ENCODE data around the gene MND1.

DNA sequence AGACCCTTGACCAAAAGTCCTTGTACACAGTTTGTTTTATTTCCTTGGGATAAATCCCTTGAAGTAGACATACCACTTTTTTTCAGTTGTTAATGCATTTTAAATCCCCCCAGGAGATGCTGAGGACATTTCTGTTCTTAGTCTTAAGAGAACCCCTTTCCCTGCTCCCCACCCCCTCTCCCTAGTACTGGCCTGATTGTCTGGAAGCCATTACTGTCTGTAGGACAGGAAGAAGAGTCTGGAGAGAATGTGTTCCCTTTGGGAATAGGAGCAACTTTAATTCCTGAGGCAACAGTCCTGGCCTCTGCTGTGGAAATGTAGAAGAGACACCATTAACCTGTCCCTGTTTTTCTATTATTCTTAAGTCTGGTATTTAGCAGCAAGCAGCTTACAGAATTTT lies 69.4 kb downstream of the MND1 start:
- TF ChIP-seq, protein P1, sequence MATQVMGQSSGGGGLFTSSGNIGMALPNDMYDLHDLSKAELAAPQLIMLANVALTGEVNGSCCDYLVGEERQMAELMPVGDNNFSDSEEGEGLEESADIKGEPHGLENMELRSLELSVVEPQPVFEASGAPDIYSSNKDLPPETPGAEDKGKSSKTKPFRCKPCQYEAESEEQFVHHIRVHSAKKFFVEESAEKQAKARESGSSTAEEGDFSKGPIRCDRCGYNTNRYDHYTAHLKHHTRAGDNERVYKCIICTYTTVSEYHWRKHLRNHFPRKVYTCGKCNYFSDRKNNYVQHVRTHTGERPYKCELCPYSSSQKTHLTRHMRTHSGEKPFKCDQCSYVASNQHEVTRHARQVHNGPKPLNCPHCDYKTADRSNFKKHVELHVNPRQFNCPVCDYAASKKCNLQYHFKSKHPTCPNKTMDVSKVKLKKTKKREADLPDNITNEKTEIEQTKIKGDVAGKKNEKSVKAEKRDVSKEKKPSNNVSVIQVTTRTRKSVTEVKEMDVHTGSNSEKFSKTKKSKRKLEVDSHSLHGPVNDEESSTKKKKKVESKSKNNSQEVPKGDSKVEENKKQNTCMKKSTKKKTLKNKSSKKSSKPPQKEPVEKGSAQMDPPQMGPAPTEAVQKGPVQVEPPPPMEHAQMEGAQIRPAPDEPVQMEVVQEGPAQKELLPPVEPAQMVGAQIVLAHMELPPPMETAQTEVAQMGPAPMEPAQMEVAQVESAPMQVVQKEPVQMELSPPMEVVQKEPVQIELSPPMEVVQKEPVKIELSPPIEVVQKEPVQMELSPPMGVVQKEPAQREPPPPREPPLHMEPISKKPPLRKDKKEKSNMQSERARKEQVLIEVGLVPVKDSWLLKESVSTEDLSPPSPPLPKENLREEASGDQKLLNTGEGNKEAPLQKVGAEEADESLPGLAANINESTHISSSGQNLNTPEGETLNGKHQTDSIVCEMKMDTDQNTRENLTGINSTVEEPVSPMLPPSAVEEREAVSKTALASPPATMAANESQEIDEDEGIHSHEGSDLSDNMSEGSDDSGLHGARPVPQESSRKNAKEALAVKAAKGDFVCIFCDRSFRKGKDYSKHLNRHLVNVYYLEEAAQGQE (IDR thresholded peaks at IDR 0.05; ENCODE audit: insufficient read depth in 1 of 2, low read depth in 2 of 2, low read length in 2 of 2) = no peak
- TF ChIP-seq SIN3A (IDR thresholded peaks at IDR 0.05; ENCODE audit: borderline replicate concordance, insufficient read depth, low read length) (no peak), TAF1 (IDR thresholded peaks at IDR 0.05; ENCODE audit: borderline replicate concordance, insufficient read depth, low read length) (no peak)
